CD4-positive, alpha-beta T cell treated with Interleukin-6 for 4 hours (primary cell): Measurements from ENCODE around the gene OR6S1.
"Not testable (repeated sequence)": the region's sequence is repeated elsewhere in the genome, so short reads cannot be mapped to it uniquely, and the experiment has no call there.

ENCODE experiments used
- DNase-seq: peaks from one replicate; pipeline ENCODE4 v3.0.0-alpha.2; 2020; ENCODE audit warnings: mixed read lengths

Gene OR6S1

GRCh38 chr14:20668969-20669368 is 27.5 kb upstream of the OR6S1 start:
- DNase-seq: no peak

GRCh38 chr14:20667957-20668356 is 26.5 kb upstream of the OR6S1 start:
- DNase-seq: no peak

- not testable (repeated sequence) for DNase-seq
Measured at GRCh38 chr14:20666400-20666961, 25.0 kb upstream of the OR6S1 start.

GRCh38 chr14:20662968-20663732 is 21.7 kb upstream of the OR6S1 start:
- DNase-seq: peak; percentile 80

- no peak for DNase-seq
Measured at GRCh38 chr14:20661197-20661596, 19.7 kb upstream of the OR6S1 start.

GRCh38 chr14:20659813-20660395 is 18.4 kb upstream of the OR6S1 start:
- no peak for DNase-seq

GRCh38 chr14:20659336-20659735 is 17.8 kb upstream of the OR6S1 start:
- no peak for DNase-seq

- DNase-seq: no peak
Measured at GRCh38 chr14:20658246-20658645, 16.8 kb upstream of the OR6S1 start.

GRCh38 chr14:20657216-20658211 is 16.0 kb upstream of the OR6S1 start:
- DNase-seq: peak; percentile 58

- DNase-seq: no peak
Measured at GRCh38 chr14:20656274-20656673, 14.8 kb upstream of the OR6S1 start.

GRCh38 chr14:20655851-20656250 is 14.4 kb upstream of the OR6S1 start:
- DNase-seq: no peak

- peak; percentile 17 for DNase-seq
Measured at GRCh38 chr14:20652996-20653975, 11.8 kb upstream of the OR6S1 start.

GRCh38 chr14:20645481-20645880 is 4.0 kb upstream of the OR6S1 start:
- DNase-seq: no peak

- DNase-seq: no peak
Measured at GRCh38 chr14:20644520-20644919, 3.0 kb upstream of the OR6S1 start.

GRCh38 chr14:20642755-20643154 is 1.3 kb upstream of the OR6S1 start:
- not testable (repeated sequence) for DNase-seq

GRCh38 chr14:20642182-20642581 is 691 bp upstream of the OR6S1 start:
- no peak for DNase-seq

- peak; percentile 65 for DNase-seq
Measured at GRCh38 chr14:20632831-20633691, 8.4 kb downstream of the OR6S1 start.

- DNase-seq: no peak
Measured at GRCh38 chr14:20632448-20632830, 9.1 kb downstream of the OR6S1 start.

GRCh38 chr14:20631880-20632389 is 9.6 kb downstream of the OR6S1 start:
- DNase-seq: no peak
